ENCODE data around the gene CHGA.

GRCh38 chr14:92981726-92982125, 58.8 kb downstream of the CHGA start:
- TF ChIP-seq CTCF (IDR thresholded peaks at IDR 0.05; ENCODE audit: poor library complexity) (no peak), EZH2phosphoT487 (IDR thresholded peaks at IDR 0.05; ENCODE audit: low read depth, severe bottlenecking, unreplicated experiment) (no peak), EZH2 (IDR thresholded peaks at IDR 0.05; ENCODE audit: borderline replicate concordance) (no peak)

Measured in hepatocyte (in vitro differentiated cells).